H9 (cell line): ENCODE measurements around the gene STARD10. TPM values are rescaled to one million over a fixed set of nuclear protein-coding genes. Genes with fewer than 3 reads are reported as not detected.

Source experiments
- DNase-seq: peaks from one replicate; pipeline ENCODE4 v3.0.0-alpha.2; 2017
- H2AFZ ChIP-seq: one replicate; pipeline ENCODE4 v1.6.1; 2013; ENCODE audit warnings: mild to moderate bottlenecking, low read length, control low read depth, moderate library complexity
- H2AK5ac ChIP-seq: 2 replicates; pipeline ENCODE4 v1.6.1; 2013; ENCODE audit warnings: low read length, control low read depth, mixed read lengths; ENCODE audit not compliant: insufficient read length
- H2BK120ac ChIP-seq: one replicate; pipeline ENCODE4 v1.6.1; 2013; ENCODE audit warnings: low read depth, mild to moderate bottlenecking, low read length, control low read depth, inconsistent platforms; ENCODE audit not compliant: poor library complexity, severe bottlenecking
- H2BK12ac ChIP-seq: 2 replicates; pipeline ENCODE4 v1.6.1; 2013; ENCODE audit warnings: low read length, control low read depth, mixed read lengths, low read depth; ENCODE audit not compliant: insufficient read length
- H2BK15ac ChIP-seq: 2 replicates; pipeline ENCODE4 v1.6.1; 2013; ENCODE audit warnings: low read depth, low read length, control low read depth
- H2BK20ac ChIP-seq: one replicate; pipeline ENCODE4 v1.6.1; 2013; ENCODE audit warnings: low read depth, mild to moderate bottlenecking, low read length, control low read depth, inconsistent platforms; ENCODE audit not compliant: poor library complexity, severe bottlenecking
- H2BK5ac ChIP-seq: 2 replicates; pipeline ENCODE4 v1.6.1; 2013; ENCODE audit warnings: low read length, control low read depth, mixed read lengths; ENCODE audit not compliant: insufficient read length
- H3K14ac ChIP-seq: 2 replicates; pipeline ENCODE4 v1.6.1; 2013; ENCODE audit warnings: low read length, control low read depth; ENCODE audit not compliant: insufficient read depth
- H3K18ac ChIP-seq: 2 replicates; pipeline ENCODE4 v1.6.1; 2013; ENCODE audit warnings: low read depth, mild to moderate bottlenecking, mixed read lengths, low read length, control low read depth; ENCODE audit not compliant: insufficient read length
- H3K23ac ChIP-seq: 2 replicates; pipeline ENCODE4 v1.6.1; 2013; ENCODE audit warnings: low read length, control low read depth, mixed read lengths, low read depth; ENCODE audit not compliant: insufficient read length
- H3K23me2 ChIP-seq: 2 replicates; pipeline ENCODE4 v1.6.1; 2013; ENCODE audit warnings: low read depth, mild to moderate bottlenecking, mixed read lengths, low read length, control low read depth; ENCODE audit not compliant: insufficient read length, poor library complexity, severe bottlenecking
- H3K27ac ChIP-seq: 2 replicates; pipeline ENCODE4 v1.5.1; 2013; ENCODE audit warnings: low read length, control low read depth, mixed read lengths, low read depth; ENCODE audit not compliant: insufficient read length
- H3K27me3 ChIP-seq: 2 replicates; pipeline ENCODE4 v1.6.1; 2013; ENCODE audit warnings: low read length, control low read depth, inconsistent platforms; ENCODE audit not compliant: insufficient read depth
- H3K4ac ChIP-seq: 2 replicates; pipeline ENCODE4 v1.6.1; 2013; ENCODE audit warnings: low read depth, mild to moderate bottlenecking, control low read depth, inconsistent platforms, low read length, moderate library complexity
- H3K4me1 ChIP-seq: 2 replicates; pipeline ENCODE4 v1.6.1; 2013; ENCODE audit warnings: low read length, control low read depth, inconsistent platforms; ENCODE audit not compliant: insufficient read depth
- H3K4me2 ChIP-seq: 2 replicates; pipeline ENCODE4 v1.6.1; 2013; ENCODE audit warnings: low read length, control low read depth, mixed read lengths; ENCODE audit not compliant: insufficient read length, insufficient read depth
- H3K56ac ChIP-seq: 2 replicates; pipeline ENCODE4 v1.6.1; 2013; ENCODE audit warnings: low read depth, mild to moderate bottlenecking, mixed read lengths, low read length, control low read depth; ENCODE audit not compliant: insufficient read length
- H3K79me1 ChIP-seq: 2 replicates; pipeline ENCODE4 v1.6.1; 2013; ENCODE audit warnings: low read depth, mild to moderate bottlenecking, moderate library complexity, low read length, control low read depth, inconsistent platforms; ENCODE audit not compliant: insufficient read depth, poor library complexity, severe bottlenecking
- H3K79me2 ChIP-seq: 2 replicates; pipeline ENCODE4 v1.6.1; 2013; ENCODE audit warnings: low read length, control low read depth, inconsistent platforms; ENCODE audit not compliant: insufficient read depth
- H3K9ac ChIP-seq: 2 replicates; pipeline ENCODE4 v1.6.1; 2013; ENCODE audit warnings: low read length, control low read depth, mixed read lengths; ENCODE audit not compliant: insufficient read length; ENCODE audit errors: extremely low read depth
- H3K9me3 ChIP-seq: one replicate; pipeline ENCODE4 v1.6.1; 2013; ENCODE audit warnings: low read depth, low read length, inconsistent platforms; ENCODE audit not compliant: control insufficient read depth
- H3T11ph ChIP-seq: one replicate; pipeline ENCODE4 v1.6.1; 2013; ENCODE audit warnings: mild to moderate bottlenecking, low read length, control low read depth, inconsistent platforms
- H4K20me1 ChIP-seq: one replicate; pipeline ENCODE4 v1.6.1; 2013; ENCODE audit not compliant: control insufficient read depth, insufficient read length, insufficient read depth
- H4K5ac ChIP-seq: 2 replicates; pipeline ENCODE4 v1.6.1; 2013; ENCODE audit warnings: low read depth, mild to moderate bottlenecking, mixed read lengths, low read length, control low read depth; ENCODE audit not compliant: insufficient read length
- H4K8ac ChIP-seq: replicated peaks from 2 replicates; pipeline ENCODE4 v1.6.1; 2013; ENCODE audit warnings: low read length, control low read depth, mixed read lengths, low read depth; ENCODE audit not compliant: insufficient read length
- H4K91ac ChIP-seq: 2 replicates; pipeline ENCODE4 v1.6.1; 2013; ENCODE audit warnings: low read depth, mild to moderate bottlenecking, moderate library complexity, mixed read lengths, low read length, control low read depth; ENCODE audit not compliant: insufficient read length
- H3K27ac Mint-ChIP-seq, 3 experiments: 2 replicates in 2 of 3; 3 replicates in 1 of 3; pipeline ENCODE4 v1.8.0; 2020 to 2021; ENCODE audit warnings: mixed read lengths in 3 of 3, mild to moderate bottlenecking in 1 of 3, moderate library complexity in 1 of 3
- H3K27me3 Mint-ChIP-seq: 2 replicates; pipeline ENCODE4 v1.8.0; 2021; ENCODE audit warnings: low read depth, mild to moderate bottlenecking, moderate library complexity, mixed read lengths
- H3K36me3 Mint-ChIP-seq, 3 experiments: 2 replicates in 2 of 3; 3 replicates in 1 of 3; pipeline ENCODE4 v1.8.0; 2020 to 2021; ENCODE audit warnings: low read depth in 3 of 3, mixed read lengths in 3 of 3; ENCODE audit not compliant: insufficient read depth in 1 of 3
- H3K4me1 Mint-ChIP-seq, 2 experiments: 2 replicates each; pipeline ENCODE4 v1.8.0; 2020; ENCODE audit warnings: mixed read lengths in 2 of 2
- H3K4me3 Mint-ChIP-seq, 2 experiments: 2 replicates in 1 of 2; 3 replicates in 1 of 2; pipeline ENCODE4 v1.8.0; 2020 to 2021; ENCODE audit warnings: mild to moderate bottlenecking in 2 of 2, mixed read lengths in 2 of 2, moderate library complexity in 1 of 2
- H3K9me3 Mint-ChIP-seq, 2 experiments: 2 replicates in 1 of 2; 3 replicates in 1 of 2; pipeline ENCODE4 v1.8.0; 2020; ENCODE audit warnings: mild to moderate bottlenecking in 2 of 2, mixed read lengths in 2 of 2, moderate library complexity in 1 of 2
- WGBS: extraction: QIAGEN DNeasy Blood & Tissue Kit; methylation state at CpG from one replicate; pipeline ENCODE4 v1.1.7; 2013; ENCODE audit warnings: missing lambda C conversion rate, low lambda C conversion rate, mixed read lengths; ENCODE audit not compliant: insufficient read length; ENCODE audit errors: extremely low coverage; 5-methylcytosine and 5-hydroxymethylcytosine counted together
- total RNA-seq: library from RNA; stranded (reverse); gene quantifications from 2 replicates; pipeline ENCODE4 v1.2.1, GENCODE V29; 2021
- TF ChIP-seq, protein P1 (sequence below): fragments of 200-600 bp; sonication (generic); conservative IDR thresholded peaks from 3 replicates; pipeline ENCODE4 v1.8.0; 2021; ENCODE audit warnings: antibody characterized with exemption, mild to moderate bottlenecking

Gene STARD10
- total RNA-seq, 1 experiment from 2014 or later, result 24.4 TPM

- Mint-ChIP-seq H3K27me3 (peaks cover 18% of the 10 kb centered on the region), H3K36me3 (no peaks in the 10 kb centered on the region), H3K27ac (peak overlapping the region in 1 of 3 experiments; percentile 62; a peak in 1 of 7 replicates), H3K4me1 (peaks cover 27 to 29% of the 10 kb centered on the region in 2 experiments), H3K9me3 (no peaks in the 10 kb centered on the region), H3K4me3 (no peak overlapping the region)
- H3K79me1 ChIP-seq, result no peaks in the 10 kb centered on the region
- H3T11ph ChIP-seq, result no peak overlapping the region
- H4K91ac ChIP-seq, result no peak overlapping the region
- whole genome bisulfite sequencing, result no CpG with 5 or more reads among the region's 8 CpGs
- H3K56ac ChIP-seq, result no peak overlapping the region
- no peaks in the 10 kb centered on the region; the same call in 1 of the 2 replicates for H3K27me3 ChIP-seq
- H3K4me1 ChIP-seq, result peaks cover 4% of the 10 kb centered on the region; the same call in 1 of the 2 replicates
- no peak overlapping the region for H3K4ac ChIP-seq
- H3K23ac ChIP-seq, result no peak overlapping the region
- H3K23me2 ChIP-seq, result peaks cover 7% of the 10 kb centered on the region
- no peak overlapping the region for H2BK12ac ChIP-seq
- no peak overlapping the region for H3K18ac ChIP-seq
- H2BK120ac ChIP-seq, result no peak overlapping the region
- H3K79me2 ChIP-seq, result no peaks in the 10 kb centered on the region
- no peak overlapping the region for H3K27ac ChIP-seq
- no peak for DNase-seq
- no peaks in the 10 kb centered on the region for H3K9me3 ChIP-seq
- H4K8ac ChIP-seq, result no peak overlapping the region
- H2BK15ac ChIP-seq, result no peak overlapping the region
- no peak overlapping the region for H4K5ac ChIP-seq
- H3K14ac ChIP-seq, result no peak overlapping the region
- H4K20me1 ChIP-seq, result no peaks in the 10 kb centered on the region
- no peak overlapping the region for H2BK20ac ChIP-seq
- H3K9ac ChIP-seq, result no peak overlapping the region
- H3K4me2 ChIP-seq, result no peak overlapping the region
- H2BK5ac ChIP-seq, result no peak overlapping the region
- TF ChIP-seq, protein P1, sequence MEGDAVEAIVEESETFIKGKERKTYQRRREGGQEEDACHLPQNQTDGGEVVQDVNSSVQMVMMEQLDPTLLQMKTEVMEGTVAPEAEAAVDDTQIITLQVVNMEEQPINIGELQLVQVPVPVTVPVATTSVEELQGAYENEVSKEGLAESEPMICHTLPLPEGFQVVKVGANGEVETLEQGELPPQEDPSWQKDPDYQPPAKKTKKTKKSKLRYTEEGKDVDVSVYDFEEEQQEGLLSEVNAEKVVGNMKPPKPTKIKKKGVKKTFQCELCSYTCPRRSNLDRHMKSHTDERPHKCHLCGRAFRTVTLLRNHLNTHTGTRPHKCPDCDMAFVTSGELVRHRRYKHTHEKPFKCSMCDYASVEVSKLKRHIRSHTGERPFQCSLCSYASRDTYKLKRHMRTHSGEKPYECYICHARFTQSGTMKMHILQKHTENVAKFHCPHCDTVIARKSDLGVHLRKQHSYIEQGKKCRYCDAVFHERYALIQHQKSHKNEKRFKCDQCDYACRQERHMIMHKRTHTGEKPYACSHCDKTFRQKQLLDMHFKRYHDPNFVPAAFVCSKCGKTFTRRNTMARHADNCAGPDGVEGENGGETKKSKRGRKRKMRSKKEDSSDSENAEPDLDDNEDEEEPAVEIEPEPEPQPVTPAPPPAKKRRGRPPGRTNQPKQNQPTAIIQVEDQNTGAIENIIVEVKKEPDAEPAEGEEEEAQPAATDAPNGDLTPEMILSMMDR, result no peak
- H2AK5ac ChIP-seq, result no peak overlapping the region
- no peak overlapping the region for H2AFZ ChIP-seq
These were observed 7.3 kb downstream of the STARD10 start for GRCh38 chr11:72786305-72787215.
